Hair follicular keratinocyte (primary cell): ENCODE data around the gene CCNO. TPM values are rescaled to one million over a fixed set of nuclear protein-coding genes. Genes with fewer than 3 reads are reported as not detected.

ENCODE experiments used
- total RNA-seq: library from RNA; depleted of rRNA; stranded (reverse); fragments of >200 nt; gene quantifications from 2 replicates; pipeline ENCODE4 v1.2.3, GENCODE V29; 2015

Gene CCNO, protein sequence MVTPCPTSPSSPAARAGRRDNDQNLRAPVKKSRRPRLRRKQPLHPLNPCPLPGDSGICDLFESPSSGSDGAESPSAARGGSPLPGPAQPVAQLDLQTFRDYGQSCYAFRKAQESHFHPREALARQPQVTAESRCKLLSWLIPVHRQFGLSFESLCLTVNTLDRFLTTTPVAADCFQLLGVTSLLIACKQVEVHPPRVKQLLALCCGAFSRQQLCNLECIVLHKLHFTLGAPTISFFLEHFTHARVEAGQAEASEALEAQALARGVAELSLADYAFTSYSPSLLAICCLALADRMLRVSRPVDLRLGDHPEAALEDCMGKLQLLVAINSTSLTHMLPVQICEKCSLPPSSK
- 8.5 and 8.8 TPM in 2 replicates for total RNA-seq

DNA sequence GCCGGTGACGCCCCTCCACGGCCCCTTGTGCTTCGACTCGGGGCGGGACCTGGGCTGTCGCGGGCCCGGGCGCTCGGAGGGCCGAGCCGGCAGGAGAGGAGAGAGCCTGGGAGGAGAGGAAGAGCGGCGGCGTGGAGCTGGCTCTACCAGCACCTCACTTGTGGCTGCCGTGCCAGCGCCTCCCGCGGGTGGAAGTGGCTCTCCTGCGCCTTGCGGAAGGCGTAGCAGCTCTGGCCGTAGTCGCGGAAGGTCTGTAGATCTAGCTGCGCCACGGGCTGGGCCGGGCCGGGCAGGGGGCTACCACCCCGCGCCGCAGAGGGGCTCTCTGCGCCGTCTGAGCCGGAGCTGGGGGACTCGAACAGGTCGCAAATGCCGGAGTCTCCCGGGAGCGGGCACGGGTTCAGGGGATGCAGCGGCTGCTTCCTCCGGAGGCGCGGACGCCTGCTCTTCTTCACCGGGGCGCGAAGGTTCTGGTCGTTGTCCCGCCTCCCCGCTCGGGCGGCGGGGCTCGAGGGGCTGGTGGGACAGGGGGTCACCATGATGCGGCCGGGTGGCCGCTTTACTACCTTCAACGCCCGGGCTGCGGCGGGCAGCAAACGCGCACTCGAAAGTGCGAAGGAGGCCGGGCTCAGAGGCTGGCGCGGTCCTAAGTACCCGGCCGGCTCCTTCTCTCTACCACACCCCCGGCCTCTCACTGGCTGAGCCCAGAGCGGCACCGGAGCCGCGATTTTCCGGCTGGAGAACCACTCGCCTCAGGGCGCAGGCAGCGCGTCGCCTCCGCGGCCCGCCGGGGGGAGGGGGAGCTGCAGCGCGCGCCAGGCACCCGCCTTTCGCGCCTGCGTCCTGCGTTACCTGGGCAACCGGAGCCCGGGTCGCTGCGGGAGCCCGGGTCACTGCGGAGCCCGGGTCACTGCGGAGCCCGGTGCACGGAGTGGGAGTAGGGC, at the start of gene CCNO:
CCNO (minus strand) TSS at position 624 of the 944 bp plus-strand sequence; CDS start at position 539, 85 bp downstream.

DNA sequence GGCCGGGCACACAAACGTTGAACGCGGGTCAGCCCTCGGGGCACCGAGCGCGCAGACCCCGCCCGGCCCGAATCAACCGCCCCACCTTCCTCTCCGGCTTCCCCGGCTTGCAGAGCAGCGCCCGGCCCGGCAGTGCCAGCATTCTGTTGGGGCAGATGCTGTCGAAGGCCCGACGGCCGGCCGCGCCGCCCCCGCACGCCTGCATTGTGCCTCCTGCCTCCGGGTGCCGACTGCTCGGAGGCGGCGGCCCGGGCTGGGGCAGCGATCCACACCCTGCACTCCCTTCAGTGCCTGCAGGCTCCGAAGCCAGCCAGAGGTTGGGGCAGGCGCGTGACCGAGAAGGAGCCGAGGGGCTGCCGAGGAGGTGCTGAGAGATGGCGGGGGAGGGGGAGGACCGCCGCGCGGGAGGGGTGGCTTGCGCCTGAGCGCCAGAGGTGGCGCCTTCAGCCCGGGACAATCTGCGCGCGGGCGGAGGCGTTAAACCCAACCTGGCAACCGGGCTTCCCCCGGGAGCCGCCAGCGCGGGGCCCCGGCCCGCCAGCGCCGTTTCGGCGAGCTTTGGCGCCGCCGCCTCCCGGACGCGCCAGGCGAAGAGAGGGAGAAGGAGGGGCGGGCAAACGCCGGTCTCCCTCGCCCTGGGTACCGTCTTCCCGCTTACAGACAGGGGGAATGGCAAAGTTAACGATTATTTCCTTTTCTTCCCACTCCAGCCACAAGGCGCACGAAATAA, 6.3 kb downstream of the CCNO start, which contains the start of gene MCIDAS:
MCIDAS (minus strand) TSS at position 382 of the 730 bp plus-strand sequence; CDS start at position 205, 177 bp downstream.

Other genes with a start within 250 kb of the CCNO start
- gene ESM1, start 248.0 kb downstream of the CCNO start, total RNA-seq, result not detected in 2 replicates
- gene GZMK, start 209.4 kb downstream of the CCNO start, total RNA-seq, result not detected in 2 replicates
- not detected in 2 replicates for gene GZMA, start 131.0 kb downstream of the CCNO start, total RNA-seq
- 28.5 and 40.4 TPM in 2 replicates for gene GPX8, start 73.4 kb downstream of the CCNO start, total RNA-seq
- not detected in 2 replicates for gene CDC20B, start 60.4 kb downstream of the CCNO start, total RNA-seq
- gene MCIDAS, start 6.3 kb downstream of the CCNO start, total RNA-seq, result 0.27 TPM in 1 of 2 replicates, not detected in the other
- gene DHX29, start 74.1 kb upstream of the CCNO start, total RNA-seq, result 19.2 and 25.3 TPM in 2 replicates
- gene MTREX, start 74.4 kb upstream of the CCNO start, total RNA-seq, result 82.2 and 84.2 TPM in 2 replicates